Brain pericyte (primary cell): ENCODE data around the gene SHFL.

Experiments used
- DNase-seq: peaks from one replicate; pipeline ENCODE4 v3.0.0-alpha.2; 2012; ENCODE audit warnings: low read depth, low spot score

The SHFL gene

GRCh38 chr19:10085641-10086590 is at the start of gene SHFL:
Gene SHFL (plus strand): TSS chr19:10086317. CDS start chr19:10086428, 111 bp downstream.
- no peak for DNase-seq

GRCh38 chr19:10036601-10037071 is 49.5 kb upstream of the SHFL start:
- DNase-seq, result no peak

GRCh38 chr19:10037367-10037766 is 48.8 kb upstream of the SHFL start:
- no peak for DNase-seq

DNA sequence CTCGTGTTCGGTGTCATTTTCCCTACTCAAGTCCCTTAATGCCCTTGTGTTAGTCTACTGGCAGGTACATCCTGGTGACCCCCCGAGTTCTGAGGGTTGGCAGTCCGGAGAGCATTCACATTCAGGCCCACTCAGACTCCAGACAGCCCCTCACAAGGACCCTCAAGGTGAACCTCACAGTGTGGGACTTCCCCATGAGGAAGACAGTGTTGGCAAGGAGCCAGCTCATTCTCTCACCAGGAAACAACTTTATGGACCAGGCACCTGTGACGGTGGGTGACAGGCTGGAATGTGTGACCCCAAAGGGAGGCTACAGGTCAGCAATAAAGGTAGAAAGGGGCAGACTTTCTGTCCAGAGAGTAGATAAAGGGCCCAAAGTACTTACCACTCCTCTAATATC is 48.3 kb upstream of the SHFL start:
- no peak for DNase-seq

DNA sequence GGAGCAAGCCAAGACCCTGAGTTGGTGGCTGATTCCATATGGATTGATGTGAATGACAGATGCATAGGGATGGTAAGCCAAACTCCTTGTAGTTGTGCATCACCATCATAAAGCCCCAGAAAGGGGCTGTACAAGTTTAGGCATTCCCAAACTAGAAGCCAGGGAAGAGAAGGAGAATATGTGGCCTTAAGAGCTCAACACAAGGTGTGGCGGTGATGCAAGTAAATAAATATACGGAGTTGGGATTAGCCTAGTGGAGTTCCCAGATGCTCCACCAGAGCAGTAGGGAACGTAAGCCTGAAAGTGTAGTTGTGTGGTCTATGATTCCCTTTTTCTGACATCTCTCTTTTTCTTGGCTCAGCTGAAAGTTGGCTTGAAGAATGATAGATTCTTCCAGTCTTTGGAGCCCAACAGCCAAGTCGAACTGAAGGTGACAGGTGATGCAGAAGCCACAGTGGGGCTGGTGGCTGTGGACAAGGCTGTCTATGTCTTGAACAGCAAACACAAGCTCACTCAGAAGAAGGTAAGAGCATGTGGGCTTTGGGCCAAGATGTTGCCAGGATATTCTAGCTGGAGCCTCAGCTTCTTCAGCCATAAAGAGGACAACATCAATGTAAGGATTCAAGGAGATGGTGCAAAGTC is 42.7 kb upstream of the SHFL start:
- DNase-seq, result peak; percentile 31

DNA sequence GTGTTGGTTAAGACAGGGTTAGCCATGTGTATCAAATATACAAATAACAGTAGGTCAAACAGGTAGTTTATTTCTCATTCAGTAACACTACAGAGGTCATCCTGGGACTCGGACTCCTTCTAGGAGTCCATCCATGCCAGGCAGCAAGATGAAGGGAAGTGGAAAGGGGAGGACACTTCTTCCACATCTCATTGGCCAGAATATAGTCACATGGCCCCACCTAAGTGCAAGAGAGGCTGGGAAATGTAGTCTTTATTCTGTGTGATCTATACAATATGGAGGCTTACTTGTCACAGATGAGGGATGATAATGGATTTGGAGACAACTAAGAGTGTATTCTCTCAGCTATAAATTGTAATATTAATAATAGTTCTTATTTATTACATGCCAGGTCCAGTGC is 41.7 kb upstream of the SHFL start:
- DNase-seq, result no peak

DNA sequence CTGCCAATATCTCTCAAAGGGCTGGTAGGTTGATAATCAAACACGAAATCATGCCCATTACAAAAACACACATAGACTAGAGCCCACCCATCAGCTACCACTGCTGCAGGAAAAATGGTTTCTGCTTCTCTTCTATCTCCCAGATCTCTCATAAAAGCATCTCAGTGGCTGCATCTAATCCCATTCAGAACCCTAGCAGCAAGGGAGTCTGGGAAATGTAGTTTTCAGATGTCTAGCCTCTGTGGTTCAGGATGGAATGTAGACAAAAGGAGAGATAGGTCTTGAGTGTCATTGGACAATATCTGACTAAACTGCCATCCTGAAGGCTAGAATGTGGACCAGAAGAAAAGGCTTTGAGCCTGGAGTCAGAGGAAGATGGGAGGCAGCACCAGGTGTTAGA is 40.7 kb upstream of the SHFL start:
- no peak for DNase-seq

- DNase-seq, result no peak
Observed at GRCh38 chr19:10049626-10050025, 36.5 kb upstream of the SHFL start.

DNA sequence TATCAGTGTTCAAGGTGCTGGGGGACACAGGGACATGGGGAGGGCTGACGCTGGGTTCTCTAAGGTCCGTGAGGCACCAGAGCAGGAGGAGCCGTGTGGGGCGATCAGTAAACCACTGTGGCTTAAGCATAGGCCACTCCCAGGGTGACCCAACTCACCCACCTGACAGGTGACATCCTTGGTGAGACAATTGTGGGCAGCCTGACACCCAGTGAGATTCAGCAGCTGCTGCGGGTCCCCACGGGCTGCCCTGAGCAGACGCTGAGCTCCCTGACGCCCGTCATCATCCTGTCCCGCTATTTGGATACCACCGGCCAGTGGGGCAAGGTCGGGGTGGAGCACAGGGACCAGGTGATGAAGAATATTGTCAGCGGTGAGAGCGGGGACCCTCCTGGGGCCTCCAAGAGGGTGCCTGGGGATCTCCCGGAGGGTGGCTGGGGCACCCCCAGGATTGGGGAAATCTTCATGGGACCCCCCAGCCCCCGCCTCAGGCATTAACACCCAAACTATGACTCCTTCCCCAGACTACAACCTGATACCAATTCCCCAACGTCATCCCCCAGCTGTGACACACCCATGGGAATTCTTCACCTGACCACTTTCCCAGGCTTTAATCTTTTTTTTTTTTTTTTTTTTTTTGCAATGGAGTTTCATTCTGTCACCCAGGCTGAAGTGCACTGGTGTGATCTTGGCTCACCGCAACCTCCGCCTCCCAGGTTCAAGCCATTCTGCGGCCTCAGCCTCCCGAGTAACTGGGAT is 33.3 kb upstream of the SHFL start:
- no peak for DNase-seq

GRCh38 chr19:10061717-10062310 is 24.3 kb upstream of the SHFL start:
- no peak for DNase-seq

- DNase-seq, result no peak
Observed at GRCh38 chr19:10068205-10068604, 17.9 kb upstream of the SHFL start.

GRCh38 chr19:10069046-10069445 is 17.1 kb upstream of the SHFL start:
- no peak for DNase-seq

DNA sequence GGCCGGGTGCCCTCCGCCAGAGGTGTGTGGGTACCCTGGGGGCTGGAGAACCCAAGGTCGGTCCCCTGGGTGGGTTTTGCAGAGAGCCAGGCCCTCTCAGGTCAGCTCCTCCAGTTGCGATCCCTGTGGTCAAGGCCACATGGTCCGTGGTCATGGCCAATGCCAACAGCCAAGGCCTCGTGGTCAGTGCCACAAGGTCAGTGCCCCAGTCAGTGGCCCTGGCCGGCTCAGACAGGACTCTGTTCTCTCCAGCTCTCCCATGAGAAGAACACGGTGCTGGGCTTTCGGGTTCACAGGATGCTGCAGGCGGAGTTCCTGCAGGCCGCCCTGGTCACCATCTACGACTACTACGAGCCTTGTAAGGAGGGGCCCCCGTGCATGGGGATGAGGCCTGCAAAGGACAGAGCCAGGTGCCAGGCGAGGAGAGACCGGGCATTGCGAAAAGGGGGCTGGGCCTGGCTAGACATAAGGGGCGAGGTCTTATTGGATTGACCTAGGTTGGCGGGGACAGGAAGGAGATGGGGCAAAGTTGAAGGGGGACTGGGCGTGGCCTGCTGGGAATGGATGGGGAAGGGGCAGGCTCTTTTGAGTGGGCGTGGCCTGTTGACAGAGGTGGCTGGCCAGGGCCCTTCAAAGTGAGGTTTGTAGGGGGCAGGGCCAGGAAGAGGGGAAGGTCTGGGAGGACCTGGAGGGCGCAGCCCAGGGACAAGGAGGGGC is 15.2 kb upstream of the SHFL start:
- DNase-seq, result no peak

- no peak for DNase-seq
Observed at GRCh38 chr19:10074153-10074552, 12.0 kb upstream of the SHFL start.

GRCh38 chr19:10076535-10076934 is 9.6 kb upstream of the SHFL start:
- no peak for DNase-seq

DNA sequence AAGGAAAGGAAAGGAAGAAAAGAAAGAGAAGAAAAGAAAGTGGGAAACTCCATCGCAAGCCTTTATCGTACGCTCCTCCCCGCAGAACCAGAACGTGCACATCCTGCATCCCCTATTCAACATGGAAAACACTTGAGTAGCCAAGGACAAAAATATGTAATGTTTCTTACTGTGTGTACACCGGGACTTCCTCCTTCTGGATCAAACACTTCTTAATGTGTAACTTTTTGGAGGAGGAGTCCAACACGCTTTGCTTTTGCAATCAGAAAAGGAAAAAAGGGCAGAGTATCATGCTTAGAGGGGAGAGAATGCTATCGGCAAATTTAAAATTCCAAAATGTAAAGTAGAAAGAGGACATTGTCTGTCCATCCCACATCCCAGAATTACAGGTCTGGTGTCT is 7.8 kb upstream of the SHFL start:
- no peak for DNase-seq

DNA sequence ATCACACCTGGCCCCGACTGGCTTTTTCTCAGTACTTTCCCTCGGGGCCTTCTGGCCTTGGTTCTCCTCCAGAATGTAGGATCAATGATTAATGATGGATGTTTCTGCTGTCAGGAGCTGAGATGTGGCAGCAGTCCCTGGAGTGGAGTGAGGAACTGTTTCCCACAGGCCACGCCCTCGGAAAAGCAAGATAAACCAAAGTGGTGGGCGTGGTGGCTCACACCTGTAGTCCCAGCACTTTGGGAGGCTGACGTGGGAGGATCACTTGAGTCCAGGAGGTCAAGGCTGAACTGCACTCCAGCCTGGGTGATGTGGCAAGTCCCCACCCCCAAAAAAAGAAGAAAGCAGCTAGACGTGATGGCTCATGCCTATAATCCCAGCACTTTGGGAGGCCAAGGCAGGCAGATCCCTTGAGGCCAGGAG is 7.1 kb upstream of the SHFL start:
- no peak for DNase-seq

GRCh38 chr19:10083911-10084310 is 2.2 kb upstream of the SHFL start:
- DNase-seq, result no peak

DNA sequence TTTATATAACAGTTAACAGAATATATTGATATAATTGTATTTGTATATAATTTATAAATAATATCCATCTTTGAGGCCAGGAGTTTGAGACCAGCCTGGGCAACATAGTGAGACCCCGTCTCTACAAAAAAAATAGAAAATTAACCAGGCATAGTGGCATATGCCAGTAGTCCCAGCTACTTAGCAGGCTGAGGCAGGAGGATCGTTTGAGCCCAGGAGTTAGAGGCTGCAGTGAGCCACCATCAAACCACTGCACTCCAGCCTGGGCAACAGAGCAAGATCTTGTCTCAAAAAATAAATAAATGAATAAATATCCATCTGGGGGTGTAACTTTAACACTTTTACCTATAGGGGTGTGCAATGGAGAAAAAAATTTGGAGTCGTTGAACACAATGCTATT is 1.3 kb upstream of the SHFL start:
- no peak for DNase-seq

DNA sequence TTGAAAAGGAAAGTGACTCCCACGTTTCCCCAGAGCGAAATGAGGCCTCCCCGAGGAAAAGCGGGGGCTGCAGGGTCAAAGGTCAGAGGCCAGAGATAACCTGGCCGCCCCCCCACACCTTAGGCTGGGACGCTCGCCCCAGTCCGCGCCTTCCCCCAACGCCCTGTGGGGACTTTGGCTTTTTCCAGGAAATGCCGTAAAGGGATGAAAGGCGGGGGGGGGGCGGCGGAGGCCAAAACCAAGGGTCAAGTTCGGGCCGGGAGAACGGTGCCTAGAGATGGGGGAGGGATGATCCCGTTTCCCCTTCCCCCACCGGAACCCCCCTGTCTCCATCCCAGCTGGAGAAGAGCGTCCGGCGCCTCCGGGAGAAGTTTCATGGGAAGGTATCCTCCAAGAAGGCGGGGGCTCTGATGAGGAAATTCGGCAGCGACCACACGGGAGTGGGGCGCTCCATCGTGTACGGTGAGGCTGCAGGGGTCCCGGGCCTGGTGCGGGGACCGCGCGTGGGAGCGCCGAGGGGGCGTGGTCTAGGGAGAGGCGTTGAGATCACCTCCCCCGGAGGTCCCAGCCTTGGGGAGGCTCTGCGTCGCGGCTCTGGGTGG is 575 bp downstream of the SHFL start:
- DNase-seq, result no peak
